SK-N-SH (cell line): ENCODE measurements around the gene CARM1. TPM values are rescaled to one million over a fixed set of nuclear protein-coding genes. Genes with fewer than 3 reads are reported as not detected.
"Not testable (repeated sequence)": the region's sequence is repeated elsewhere in the genome, so short reads cannot be mapped to it uniquely, and the experiment has no call there.

Experiments used
- CTCF ChIA-PET: fragments of 300-600, 350-600 bp; formaldehyde crosslinking; extraction: SDS; loops from one replicate; lab custom pipeline; 2021; lab: Yijun Ruan, JAX
- POLR2A ChIA-PET: fragments of 350-600 bp; sonication (Branson Sonifier 250); formaldehyde crosslinking; extraction: SDS; loops from one replicate; lab custom pipeline; 2020; ENCODE audit warnings: antibody characterized with exemption, inconsistent platforms; lab: Yijun Ruan, JAX
- DNase-seq: peaks from one replicate; pipeline ENCODE4 v3.0.0; 2012
- H2AFZ ChIP-seq: fragments of 200-600 bp; sonication (generic); 2 replicates; pipeline ENCODE4 v1.8.1; 2016; ENCODE audit warnings: antibody characterized with exemption, mild to moderate bottlenecking, low read depth
- H3F3A ChIP-seq: fragments of 200-600 bp; sonication (generic); replicated peaks from 2 replicates; pipeline ENCODE3; 2016; ENCODE audit warnings: antibody characterized with exemption, mild to moderate bottlenecking; ENCODE audit not compliant: insufficient read depth
- H3K27ac ChIP-seq, 2 experiments: fragments of 200-500 bp in 1 of 2; fragments of 200-600 bp in 1 of 2; sonication (Bioruptor generic) in 1 of 2; sonication (generic), shearing (Covaris generic) in 1 of 2; 2 replicates each; pipeline versions ENCODE4 v1.5.1 to v1.6.1; 2014 to 2016; ENCODE audit warnings: low read depth in 2 of 2, inconsistent platforms in 1 of 2, low read length in 1 of 2, mild to moderate bottlenecking in 1 of 2, mixed read lengths in 1 of 2
- H3K27me3 ChIP-seq: fragments of 200-600 bp; sonication (generic), shearing (Covaris generic); 2 replicates; pipeline ENCODE4 v1.6.1; 2016; ENCODE audit warnings: mixed run types; ENCODE audit not compliant: insufficient read depth
- H3K36me3 ChIP-seq, 2 experiments: fragments of 200-500 bp in 1 of 2; fragments of 200-600 bp in 1 of 2; sonication (Bioruptor generic) in 1 of 2; sonication (generic) in 1 of 2; replicated peaks in 1 of 2; 2 replicates each; pipeline versions ENCODE3 to v1.5.1; 2014 to 2016; ENCODE audit warnings: low read length in 1 of 2, mild to moderate bottlenecking in 1 of 2; ENCODE audit not compliant: insufficient read depth in 2 of 2, control insufficient read depth in 1 of 2
- H3K4me1 ChIP-seq, 2 experiments: fragments of 200-500 bp in 1 of 2; fragments of 200-600 bp in 1 of 2; sonication (Bioruptor generic) in 1 of 2; sonication (generic), shearing (Covaris generic) in 1 of 2; 2 replicates each; pipeline versions ENCODE4 v1.5.1 to v1.6.1; 2014 to 2016; ENCODE audit warnings: low read depth in 1 of 2, low read length in 1 of 2, mixed run types in 1 of 2; ENCODE audit not compliant: insufficient read depth in 2 of 2, control insufficient read depth in 1 of 2
- H3K4me2 ChIP-seq: fragments of 200-600 bp; sonication (generic), shearing (Covaris generic); 2 replicates; pipeline ENCODE4 v1.6.1; 2017; ENCODE audit warnings: mixed run types
- H3K4me3 ChIP-seq, 2 experiments: fragments of 200-500 bp in 1 of 2; fragments of 200-600 bp in 1 of 2; sonication (Bioruptor generic) in 1 of 2; sonication (generic), shearing (Covaris generic) in 1 of 2; 2 replicates each; pipeline versions ENCODE4 v1.5.1 to v1.8.1; 2014 to 2016; ENCODE audit warnings: low read depth in 2 of 2, inconsistent platforms in 1 of 2, low read length in 1 of 2, mild to moderate bottlenecking in 1 of 2, mixed read lengths in 1 of 2, moderate library complexity in 1 of 2
- H3K79me2 ChIP-seq: fragments of 200-600 bp; sonication (generic); 2 replicates; pipeline ENCODE4 v1.8.1; 2017; ENCODE audit warnings: mild to moderate bottlenecking; ENCODE audit not compliant: insufficient read depth
- H3K9ac ChIP-seq: fragments of 200-600 bp; sonication (generic); 2 replicates; pipeline ENCODE4 v1.6.1; 2017; ENCODE audit warnings: mixed run types
- H3K9me2 ChIP-seq: fragments of 200-600 bp; sonication (generic); 2 replicates; pipeline ENCODE4 v1.6.1; 2017; ENCODE audit warnings: mixed run types
- H3K9me3 ChIP-seq: fragments of 200-600 bp; sonication (generic); 2 replicates; pipeline ENCODE4 v1.6.1; 2017; ENCODE audit warnings: mixed run types, mild to moderate bottlenecking, moderate library complexity
- H4K20me1 ChIP-seq: fragments of 200-600 bp; sonication (generic); 2 replicates; pipeline ENCODE4 v1.6.1; 2017; ENCODE audit warnings: mild to moderate bottlenecking, mixed run types; ENCODE audit not compliant: insufficient read depth
- EP300 ChIP-seq, 2 experiments: IDR thresholded peaks; 2 replicates each; pipeline versions ENCODE4 v1.4.0 to v1.6.1; 2012; ENCODE audit warnings: borderline replicate concordance in 1 of 2, low read depth in 1 of 2, low read length in 1 of 2
- FOXM1 ChIP-seq: IDR thresholded peaks from 2 replicates; pipeline ENCODE4 v1.4.0; 2012; ENCODE audit warnings: low read depth, mild to moderate bottlenecking
- MEF2A ChIP-seq: IDR thresholded peaks from 2 replicates; pipeline ENCODE4 v1.4.0; 2012; ENCODE audit warnings: low read depth, borderline replicate concordance
- MXI1 ChIP-seq: IDR thresholded peaks from 2 replicates; pipeline ENCODE4 v1.6.1; 2012; ENCODE audit warnings: mild to moderate bottlenecking, low read depth, low read length, improper control_type of control experiment
- NRF1 ChIP-seq: IDR thresholded peaks from 2 replicates; pipeline ENCODE4 v1.6.1; 2012; ENCODE audit warnings: low read depth, mild to moderate bottlenecking, low read length
- POLR2AphosphoS5 ChIP-seq: IDR thresholded peaks from 2 replicates; pipeline ENCODE4 v1.6.1; 2012; ENCODE audit warnings: low read depth, low read length
- RAD21 ChIP-seq: IDR thresholded peaks from 2 replicates; pipeline ENCODE4 v1.6.1; 2012; ENCODE audit warnings: mild to moderate bottlenecking, low read length
- RFX5 ChIP-seq: IDR thresholded peaks from 2 replicates; pipeline ENCODE4 v1.6.1; 2012; ENCODE audit warnings: mild to moderate bottlenecking, improper control_type of control experiment, low read length
- RXRA ChIP-seq: IDR thresholded peaks from 2 replicates; pipeline ENCODE4 v1.4.0; 2012; ENCODE audit warnings: low read depth, mild to moderate bottlenecking, borderline replicate concordance
- SIN3A ChIP-seq: IDR thresholded peaks from 2 replicates; pipeline ENCODE4 v1.6.1; 2012; ENCODE audit warnings: low read depth, mild to moderate bottlenecking, low read length, moderate library complexity, borderline replicate concordance
- TAF1 ChIP-seq: IDR thresholded peaks from 2 replicates; pipeline ENCODE4 v1.6.1; 2012; ENCODE audit warnings: low read depth, mild to moderate bottlenecking, low read length, moderate library complexity, borderline replicate concordance
- TCF12 ChIP-seq: IDR thresholded peaks from 2 replicates; pipeline ENCODE4 v1.4.0; 2012
- WGBS: methylation state at CpG from one replicate; pipeline ENCODE4 v1.1.6; 2017; ENCODE audit warnings: low lambda C conversion rate; 5-methylcytosine and 5-hydroxymethylcytosine counted together
- polyA plus RNA-seq, 3 experiments: library from polyadenylated mRNA; depleted of rRNA; stranded (reverse); fragments of >200 nt; gene quantifications; 2 replicates each; pipeline ENCODE4 v1.2.3, GENCODE V29; 2012
- TF ChIP-seq, protein P1 (sequence below): IDR thresholded peaks from 2 replicates; pipeline ENCODE4 v1.4.0; 2012; ENCODE audit warnings: low read depth, borderline replicate concordance
- TF ChIP-seq, protein P2 (sequence below): fragments of 150-350 bp; IDR thresholded peaks from 2 replicates; pipeline ENCODE4 v1.6.1; 2017; ENCODE audit warnings: antibody characterized with exemption, low read length, low read depth, borderline replicate concordance
- TF ChIP-seq, protein P3 (sequence below): IDR thresholded peaks from 2 replicates; pipeline ENCODE4 v1.4.0; 2012; ENCODE audit warnings: low read depth, borderline replicate concordance
- TF ChIP-seq, protein P4 (sequence below): IDR thresholded peaks from 2 replicates; pipeline ENCODE4 v1.4.0; 2012; ENCODE audit warnings: low read depth

The CARM1 gene
- polyA plus RNA-seq, 1 of the 3 experiments (the other 2 are of a cell fraction) = 62.2 TPM

DNA sequence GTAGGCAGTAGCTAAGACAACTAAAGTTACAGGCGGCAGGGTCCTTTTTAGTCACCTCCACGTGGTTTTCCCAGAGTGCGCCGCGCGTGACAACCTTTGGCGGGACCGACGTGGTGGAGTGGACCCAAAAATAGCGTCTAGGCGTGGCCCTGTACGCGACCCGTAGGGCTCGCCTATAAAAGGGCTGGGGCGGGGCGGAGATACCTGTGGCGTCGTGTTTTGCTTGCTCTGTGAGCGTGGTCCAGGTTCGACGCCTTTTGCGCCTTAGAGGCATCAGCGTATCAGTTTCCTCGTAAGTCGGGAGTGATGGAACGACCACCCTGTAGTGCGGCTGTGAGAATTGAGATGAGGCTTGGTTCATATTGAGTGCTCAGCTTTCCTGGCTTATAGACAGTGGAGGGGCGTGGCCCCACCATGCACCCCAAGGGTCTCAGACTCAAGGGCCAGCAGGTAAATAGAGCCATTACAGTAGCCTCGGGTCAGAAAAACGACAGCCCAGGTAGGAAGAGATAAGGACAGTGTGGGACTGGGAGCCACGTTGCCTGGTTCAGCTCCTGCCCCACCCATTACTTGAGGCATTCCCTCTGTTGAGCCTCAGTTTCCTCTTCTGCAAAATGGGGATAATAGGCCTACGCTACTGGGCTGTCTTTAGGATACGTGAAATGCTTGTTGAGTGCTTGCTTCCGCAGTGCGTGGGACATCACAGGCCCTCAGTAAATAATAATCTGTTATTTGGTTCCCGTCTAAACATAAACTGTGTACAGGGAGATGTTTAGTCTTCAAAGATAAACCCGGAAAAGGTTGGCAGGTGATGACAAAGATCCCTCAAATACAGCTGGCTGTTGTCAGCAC lies 34.6 kb upstream of the CARM1 start:
- POLR2A ChIA-PET = interaction anchor here (0.6 to 2.4 kb wide), 12 partner anchors 15 to 141 kb away, joined by 3 to 13 read pairs (median 5); partner anchors contain the start of genes DNM2 and SMARCA4
- H3K36me3 ChIP-seq = peaks cover 8 to 11% of the 10 kb centered on the region in 2 experiments
- peak overlapping the region; percentile 97 for H3K27ac ChIP-seq
- TF ChIP-seq EP300 (IDR thresholded peaks at IDR 0.05; ENCODE audit: borderline replicate concordance in 1 of 2, low read depth in 1 of 2, low read length in 1 of 2) = no peak
- TF ChIP-seq, protein P1, sequence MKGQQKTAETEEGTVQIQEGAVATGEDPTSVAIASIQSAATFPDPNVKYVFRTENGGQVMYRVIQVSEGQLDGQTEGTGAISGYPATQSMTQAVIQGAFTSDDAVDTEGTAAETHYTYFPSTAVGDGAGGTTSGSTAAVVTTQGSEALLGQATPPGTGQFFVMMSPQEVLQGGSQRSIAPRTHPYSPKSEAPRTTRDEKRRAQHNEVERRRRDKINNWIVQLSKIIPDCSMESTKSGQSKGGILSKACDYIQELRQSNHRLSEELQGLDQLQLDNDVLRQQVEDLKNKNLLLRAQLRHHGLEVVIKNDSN = peak; percentile 91
- no peak for TF ChIP-seq FOXM1
- no peak for TF ChIP-seq TCF12
- TF ChIP-seq TAF1 = no peak
- peak; percentile 62; the same call in 1 of the 2 replicates for TF ChIP-seq MEF2A
- no peak for TF ChIP-seq RAD21
- TF ChIP-seq, protein P2, sequence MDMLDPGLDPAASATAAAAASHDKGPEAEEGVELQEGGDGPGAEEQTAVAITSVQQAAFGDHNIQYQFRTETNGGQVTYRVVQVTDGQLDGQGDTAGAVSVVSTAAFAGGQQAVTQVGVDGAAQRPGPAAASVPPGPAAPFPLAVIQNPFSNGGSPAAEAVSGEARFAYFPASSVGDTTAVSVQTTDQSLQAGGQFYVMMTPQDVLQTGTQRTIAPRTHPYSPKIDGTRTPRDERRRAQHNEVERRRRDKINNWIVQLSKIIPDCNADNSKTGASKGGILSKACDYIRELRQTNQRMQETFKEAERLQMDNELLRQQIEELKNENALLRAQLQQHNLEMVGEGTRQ = peak; percentile 65
- no peak for TF ChIP-seq SIN3A
- no peak for TF ChIP-seq RFX5
- TF ChIP-seq, protein P3, sequence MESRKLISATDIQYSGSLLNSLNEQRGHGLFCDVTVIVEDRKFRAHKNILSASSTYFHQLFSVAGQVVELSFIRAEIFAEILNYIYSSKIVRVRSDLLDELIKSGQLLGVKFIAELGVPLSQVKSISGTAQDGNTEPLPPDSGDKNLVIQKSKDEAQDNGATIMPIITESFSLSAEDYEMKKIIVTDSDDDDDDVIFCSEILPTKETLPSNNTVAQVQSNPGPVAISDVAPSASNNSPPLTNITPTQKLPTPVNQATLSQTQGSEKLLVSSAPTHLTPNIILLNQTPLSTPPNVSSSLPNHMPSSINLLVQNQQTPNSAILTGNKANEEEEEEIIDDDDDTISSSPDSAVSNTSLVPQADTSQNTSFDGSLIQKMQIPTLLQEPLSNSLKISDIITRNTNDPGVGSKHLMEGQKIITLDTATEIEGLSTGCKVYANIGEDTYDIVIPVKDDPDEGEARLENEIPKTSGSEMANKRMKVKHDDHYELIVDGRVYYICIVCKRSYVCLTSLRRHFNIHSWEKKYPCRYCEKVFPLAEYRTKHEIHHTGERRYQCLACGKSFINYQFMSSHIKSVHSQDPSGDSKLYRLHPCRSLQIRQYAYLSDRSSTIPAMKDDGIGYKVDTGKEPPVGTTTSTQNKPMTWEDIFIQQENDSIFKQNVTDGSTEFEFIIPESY = no peak
- no peak for TF ChIP-seq NRF1
- no peak for TF ChIP-seq POLR2AphosphoS5
- TF ChIP-seq, protein P4, sequence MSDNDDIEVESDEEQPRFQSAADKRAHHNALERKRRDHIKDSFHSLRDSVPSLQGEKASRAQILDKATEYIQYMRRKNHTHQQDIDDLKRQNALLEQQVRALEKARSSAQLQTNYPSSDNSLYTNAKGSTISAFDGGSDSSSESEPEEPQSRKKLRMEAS = peak; percentile 99
- no peak for TF ChIP-seq RXRA
- TF ChIP-seq MXI1 = peak; percentile 88
- no peaks in the 10 kb centered on the region for H3K27me3 ChIP-seq
- no peak for DNase-seq
- H3K9me3 ChIP-seq = no peaks in the 10 kb centered on the region
- peaks cover 0 to 13% of the 10 kb centered on the region in 2 experiments; a peak in 1 of 4 replicates for H3K4me1 ChIP-seq
- WGBS = 49% methylated on average over 31 of the region's 38 CpGs
- CTCF ChIA-PET = interaction anchor here (0.8 to 11.1 kb wide), 21 partner anchors 10 to 394 kb away, joined by 3 to 146 read pairs (median 4); partner anchors contain the start of genes DNM2 and QTRT1
- H2AFZ ChIP-seq = peak overlapping the region; percentile 96
- H3K4me3 ChIP-seq = peak overlapping the region; percentile 62 to 71
- H3F3A ChIP-seq = peaks cover 10% of the 10 kb centered on the region
- H3K9ac ChIP-seq = peak overlapping the region; percentile 97
- H4K20me1 ChIP-seq = no peaks in the 10 kb centered on the region
- 0 out of 2 replicates have a peak, but pooled peaks cover 10% of the 10 kb centered on the region for H3K79me2 ChIP-seq
- H3K4me2 ChIP-seq = peak overlapping the region; percentile 91
- no peaks in the 10 kb centered on the region for H3K9me2 ChIP-seq

DNA sequence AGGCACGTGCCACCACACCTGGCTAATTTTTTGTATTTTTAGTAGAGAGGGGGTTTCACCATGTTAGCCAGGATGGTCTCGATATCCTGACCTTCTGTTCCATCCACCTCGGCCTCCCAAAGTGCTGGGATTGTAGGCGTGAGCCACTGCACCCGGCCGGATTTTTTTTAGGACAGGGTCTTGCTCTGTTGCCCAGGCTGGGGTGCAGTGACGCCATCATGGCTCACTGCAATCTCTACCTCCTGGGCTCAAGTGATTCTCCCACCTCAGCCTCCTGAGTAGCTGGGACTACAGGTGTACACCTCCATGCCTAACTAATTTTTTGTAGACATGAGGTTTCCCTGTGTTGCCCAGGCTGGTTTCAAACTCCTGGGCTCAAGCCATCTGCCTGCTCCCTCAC lies 33.7 kb upstream of the CARM1 start:
- H3K4me3 ChIP-seq, POLR2A ChIA-PET, H3K9me2 ChIP-seq, H3K27ac ChIP-seq, H2AFZ ChIP-seq, DNase-seq, H4K20me1 ChIP-seq, H3K36me3 ChIP-seq, H3K9me3 ChIP-seq, H3K79me2 ChIP-seq, H3K9ac ChIP-seq, H3K27me3 ChIP-seq, H3K4me2 ChIP-seq: not testable (repeated sequence)
- peaks cover 10% of the 10 kb centered on the region for H3F3A ChIP-seq
- WGBS = 93% methylated on average over 7 of the region's 7 CpGs
- peaks cover 0 to 13% of the 10 kb centered on the region in 2 experiments; a peak in 1 of 4 replicates for H3K4me1 ChIP-seq
- CTCF ChIA-PET = interaction anchor here (0.8 to 11.1 kb wide), 6 partner anchors 9 to 119 kb away, joined by 3 to 146 read pairs (median 14); partner anchors contain the start of gene DNM2
